Choroid plexus epithelial cell (primary cell): Measurements from ENCODE around the gene SLC6A7.
"Not testable (repeated sequence)": the region's sequence is repeated elsewhere in the genome, so short reads cannot be mapped to it uniquely, and the experiment has no call there.

Experiments used
- DNase-seq: peaks from one replicate; pipeline ENCODE4 v3.0.0-alpha.2; 2010; ENCODE audit warnings: low read depth
- H3K4me3 ChIP-seq: 2 replicates; pipeline ENCODE4 v1.5.1; 2011; ENCODE audit warnings: low read depth, mild to moderate bottlenecking, control low read depth, low read length, moderate library complexity
- TF ChIP-seq, protein P1 (sequence below): conservative IDR thresholded peaks from 2 replicates; pipeline ENCODE4 v1.5.1; 2011; ENCODE audit warnings: low read depth, mild to moderate bottlenecking, control low read depth, inconsistent platforms, low read length, moderate library complexity

SLC6A7 gene

DNA sequence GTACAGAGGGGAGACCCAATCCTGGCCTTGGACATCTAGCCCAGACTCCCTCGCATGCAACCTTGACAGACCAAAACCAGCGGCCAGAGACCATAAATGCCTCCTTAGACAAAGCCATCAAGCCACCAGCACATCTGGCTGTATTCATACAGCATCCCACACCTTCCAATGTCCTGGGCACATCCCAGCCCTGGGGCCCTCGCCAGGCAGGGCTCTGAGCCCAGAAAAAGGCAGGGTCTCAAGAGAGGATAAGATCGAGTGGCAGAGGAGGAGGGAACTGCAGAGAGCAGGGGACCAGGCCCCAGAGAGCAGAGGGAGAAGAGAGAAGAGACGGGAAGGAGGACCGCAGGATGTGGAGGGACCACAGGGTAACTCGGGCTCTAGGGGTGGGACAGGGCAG is 54.3 kb downstream of the SLC6A7 start:
- H3K4me3 ChIP-seq = no peak overlapping the region
- DNase-seq = no peak
- TF ChIP-seq, protein P1, sequence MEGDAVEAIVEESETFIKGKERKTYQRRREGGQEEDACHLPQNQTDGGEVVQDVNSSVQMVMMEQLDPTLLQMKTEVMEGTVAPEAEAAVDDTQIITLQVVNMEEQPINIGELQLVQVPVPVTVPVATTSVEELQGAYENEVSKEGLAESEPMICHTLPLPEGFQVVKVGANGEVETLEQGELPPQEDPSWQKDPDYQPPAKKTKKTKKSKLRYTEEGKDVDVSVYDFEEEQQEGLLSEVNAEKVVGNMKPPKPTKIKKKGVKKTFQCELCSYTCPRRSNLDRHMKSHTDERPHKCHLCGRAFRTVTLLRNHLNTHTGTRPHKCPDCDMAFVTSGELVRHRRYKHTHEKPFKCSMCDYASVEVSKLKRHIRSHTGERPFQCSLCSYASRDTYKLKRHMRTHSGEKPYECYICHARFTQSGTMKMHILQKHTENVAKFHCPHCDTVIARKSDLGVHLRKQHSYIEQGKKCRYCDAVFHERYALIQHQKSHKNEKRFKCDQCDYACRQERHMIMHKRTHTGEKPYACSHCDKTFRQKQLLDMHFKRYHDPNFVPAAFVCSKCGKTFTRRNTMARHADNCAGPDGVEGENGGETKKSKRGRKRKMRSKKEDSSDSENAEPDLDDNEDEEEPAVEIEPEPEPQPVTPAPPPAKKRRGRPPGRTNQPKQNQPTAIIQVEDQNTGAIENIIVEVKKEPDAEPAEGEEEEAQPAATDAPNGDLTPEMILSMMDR = no peak

DNA sequence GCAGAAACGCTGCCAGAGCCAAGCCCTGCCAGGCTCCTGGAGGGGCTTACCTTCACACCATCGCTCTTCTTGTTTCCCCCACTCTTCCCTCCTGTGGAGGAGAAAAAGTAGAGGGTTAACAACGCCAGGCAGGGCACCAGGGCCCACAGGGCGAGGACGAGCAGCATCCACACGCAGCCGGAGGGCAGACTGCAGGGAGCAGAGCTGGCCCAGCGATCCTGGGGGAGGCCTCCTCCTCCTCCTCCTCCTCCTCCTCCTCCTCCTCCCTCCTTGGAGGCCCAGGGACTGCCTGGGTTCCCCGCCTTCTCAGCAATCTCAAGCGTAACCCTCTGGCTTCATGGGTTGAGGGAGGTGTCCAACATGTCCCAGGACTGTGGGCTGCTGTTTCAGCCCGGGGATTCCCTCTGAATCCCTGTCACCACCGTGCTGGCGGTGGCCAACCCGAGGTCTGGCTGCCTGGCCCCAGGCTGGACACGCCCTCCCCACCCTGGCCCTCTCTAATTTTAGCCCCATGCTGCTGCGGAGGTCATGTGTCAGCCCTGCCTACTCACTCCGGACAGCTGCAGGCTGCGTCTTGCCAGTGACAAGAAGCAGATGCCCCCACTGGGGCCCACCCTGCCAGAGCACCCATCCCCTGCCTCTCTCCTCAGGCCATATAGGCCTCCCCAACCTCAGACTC is 55.4 kb downstream of the SLC6A7 start:
- H3K4me3 ChIP-seq = no peak overlapping the region
- DNase-seq = peak; percentile 13
- TF ChIP-seq, protein P1 = no peak

DNA sequence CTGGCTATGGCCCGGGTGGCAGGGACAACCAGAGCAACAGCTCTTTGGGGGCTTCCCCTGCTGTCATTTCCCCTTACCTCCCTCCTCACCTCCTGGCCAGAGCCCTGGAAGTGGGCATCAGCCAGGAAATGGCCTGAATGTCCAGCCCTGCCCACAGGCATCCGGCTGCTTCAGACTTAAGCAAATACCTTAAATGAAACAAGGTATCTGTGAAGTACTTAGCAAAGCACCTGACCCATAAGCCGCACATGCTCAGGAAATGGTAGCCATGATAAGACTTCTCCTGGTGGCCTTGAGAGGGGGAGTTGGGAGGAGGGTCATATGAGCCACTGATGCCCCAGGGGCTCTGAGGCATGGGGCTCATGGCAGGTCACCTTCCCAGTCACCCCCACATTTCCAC is 55.9 kb downstream of the SLC6A7 start:
- no peak overlapping the region for H3K4me3 ChIP-seq
- DNase-seq = no peak
- TF ChIP-seq, protein P1 = no peak

DNA sequence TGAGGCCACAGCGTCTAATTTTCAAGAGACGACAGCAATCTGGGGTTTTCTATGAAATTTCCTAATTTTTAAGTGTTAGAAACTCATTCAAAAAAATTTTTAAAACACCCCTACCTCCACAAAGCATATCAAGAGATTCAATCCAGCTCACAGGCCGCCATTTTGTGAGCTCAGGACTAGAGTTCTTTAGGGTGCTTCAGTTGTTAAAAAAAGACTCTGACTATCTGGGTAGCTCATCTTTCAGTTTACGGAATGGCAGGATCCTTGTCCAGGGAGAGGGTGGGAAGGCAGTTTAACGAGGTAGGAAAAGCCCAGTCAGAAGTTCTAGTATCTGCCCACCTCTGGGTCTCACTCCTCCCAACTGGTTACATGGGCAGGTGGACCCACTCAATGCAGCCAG is 56.6 kb downstream of the SLC6A7 start:
- TF ChIP-seq, protein P1 = no peak
- DNase-seq = no peak
- H3K4me3 ChIP-seq = no peak overlapping the region

DNA sequence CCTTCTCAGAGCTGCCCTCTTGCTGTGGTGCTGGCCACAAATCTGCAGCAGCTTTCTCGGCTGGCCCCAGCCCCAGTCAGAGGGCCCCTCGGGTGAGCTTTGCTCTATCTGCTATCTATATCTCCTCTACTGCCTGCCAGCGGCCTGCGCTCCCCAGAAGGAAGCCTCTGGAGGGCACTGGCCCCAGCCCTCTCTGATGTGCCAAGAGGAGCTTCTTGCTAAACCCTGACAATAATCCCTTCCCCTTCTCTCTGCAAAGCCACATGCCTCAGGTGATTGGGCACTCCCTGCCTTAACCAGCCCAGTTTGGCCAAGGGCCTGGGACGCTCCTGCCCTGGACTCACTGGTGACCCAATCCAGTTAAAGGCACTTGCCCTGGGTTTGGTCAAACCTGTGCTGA is 57.0 kb downstream of the SLC6A7 start:
- TF ChIP-seq, protein P1 = no peak
- no peak overlapping the region for H3K4me3 ChIP-seq
- no peak for DNase-seq

DNA sequence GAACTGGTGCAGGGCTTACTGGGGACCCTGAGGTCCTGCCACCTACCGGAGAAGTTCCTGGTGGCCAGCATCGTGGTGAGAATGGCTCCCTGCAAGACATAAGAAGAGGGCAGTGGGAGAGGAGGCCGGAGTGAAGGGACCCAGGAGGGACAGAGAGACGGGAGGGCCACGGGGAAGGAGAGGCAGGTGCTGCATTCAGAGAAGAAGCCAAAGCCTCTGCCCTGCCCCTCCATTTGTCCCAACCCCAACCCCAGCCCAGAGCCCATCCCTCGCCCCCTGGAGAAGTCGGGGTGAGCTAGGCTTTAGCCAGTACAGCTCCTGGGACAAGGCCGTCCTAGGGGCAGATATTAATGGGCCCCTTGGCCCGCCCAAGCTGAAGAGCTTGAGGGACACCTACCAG is 57.9 kb downstream of the SLC6A7 start:
- no peak for DNase-seq
- TF ChIP-seq, protein P1 = no peak
- H3K4me3 ChIP-seq = no peak overlapping the region

DNA sequence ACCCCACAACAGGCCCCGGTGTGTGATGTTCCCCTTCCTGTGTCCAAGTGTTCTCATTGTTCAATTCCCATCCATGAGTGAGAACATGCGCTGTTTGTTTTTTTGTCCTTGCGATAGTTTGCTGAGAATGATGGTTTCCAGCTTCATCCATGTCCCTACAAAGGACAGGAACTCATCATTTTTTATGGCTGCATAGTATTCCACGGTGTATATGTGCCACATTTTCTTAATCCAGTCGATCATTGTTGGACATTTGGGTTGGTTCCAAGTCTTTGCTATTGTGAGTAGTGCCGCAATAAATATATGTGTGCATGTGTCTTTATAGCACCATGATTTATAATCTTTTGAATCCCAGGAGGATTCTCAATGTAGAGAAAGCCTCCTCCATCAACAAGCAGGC is 58.6 kb downstream of the SLC6A7 start:
- not testable (repeated sequence) for DNase-seq, H3K4me3 ChIP-seq
